GM19452 (cell line): Measurements from ENCODE around the gene SARS2.
A peak's percentile ranks its signal among the peaks of the same experiment; 100 is the strongest.
"Not testable (repeated sequence)": the region's sequence is repeated elsewhere in the genome, so short reads cannot be mapped to it uniquely, and the experiment has no call there.

Experiments used
- ATAC-seq: cut with Tn5 transposase; IDR thresholded peaks from one replicate; pipeline ENCODE4 v1.9.1; 2021; ENCODE audit not compliant: unreplicated experiment

SARS2 gene

DNA sequence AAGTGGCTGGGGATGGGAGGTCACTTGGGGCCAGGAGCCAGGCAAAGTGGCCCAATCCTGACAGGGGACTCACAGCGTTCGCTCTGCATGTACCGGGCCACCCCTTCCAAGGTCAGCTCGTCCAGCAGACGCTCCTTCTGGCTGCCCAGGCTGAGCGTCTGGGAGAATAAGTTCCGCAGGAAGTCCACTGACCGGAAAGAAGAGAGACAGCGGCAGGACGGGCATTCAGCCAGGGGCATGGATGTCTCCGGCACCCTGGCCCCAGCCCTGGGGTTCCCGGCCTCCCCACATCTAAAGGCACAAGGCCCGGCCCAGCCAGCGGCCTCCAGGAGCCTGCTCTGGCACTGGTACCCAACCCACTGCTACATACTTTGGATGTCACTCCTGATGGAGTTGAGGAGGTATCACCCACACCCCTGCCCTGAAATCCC, 37.2 kb downstream of the SARS2 start:
- no peak for ATAC-seq

GRCh38 chr19:38892841-38893240, 37.7 kb downstream of the SARS2 start:
- ATAC-seq: no peak

GRCh38 chr19:38891771-38892170, 38.8 kb downstream of the SARS2 start:
- no peak for ATAC-seq

DNA sequence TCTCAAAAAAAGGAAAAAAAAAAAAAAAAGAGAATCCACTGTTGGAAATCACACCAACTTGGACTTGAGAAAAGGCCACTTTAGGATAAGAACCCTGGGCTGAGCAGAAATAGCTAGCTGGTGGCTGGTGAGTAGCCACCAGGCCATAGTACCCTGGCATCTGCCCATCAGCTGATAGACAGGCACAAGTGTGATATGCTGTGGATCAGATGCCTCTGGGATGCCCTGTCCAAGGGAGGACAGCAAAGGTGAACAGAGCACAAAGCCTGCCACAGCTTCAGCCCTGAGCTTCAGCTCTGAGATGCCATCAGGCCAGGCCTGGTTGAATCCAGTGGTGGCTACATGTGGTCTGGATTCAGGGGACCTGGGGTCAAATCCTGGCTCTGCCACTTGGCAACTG, 39.9 kb downstream of the SARS2 start:
- ATAC-seq: no peak

DNA sequence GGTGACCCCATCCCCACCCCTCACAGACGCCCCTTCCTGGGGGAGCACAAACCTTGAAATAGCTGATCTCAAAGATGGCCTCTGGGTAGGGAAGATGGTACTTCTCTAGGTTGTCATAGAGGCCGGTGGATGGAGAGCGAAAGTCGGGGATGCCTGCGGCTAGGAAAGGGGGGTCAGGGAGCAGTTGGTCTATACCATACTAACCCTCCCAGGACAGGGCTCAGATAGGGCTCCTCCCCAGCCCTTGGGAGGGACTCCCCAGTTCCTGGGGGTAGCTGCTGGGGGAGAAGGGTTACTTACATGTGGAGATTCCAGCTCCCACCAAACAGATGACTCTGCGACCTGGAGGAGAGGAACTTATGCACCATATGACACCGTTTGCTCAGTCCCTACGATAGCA, 40.8 kb downstream of the SARS2 start:
- ATAC-seq: no peak

DNA sequence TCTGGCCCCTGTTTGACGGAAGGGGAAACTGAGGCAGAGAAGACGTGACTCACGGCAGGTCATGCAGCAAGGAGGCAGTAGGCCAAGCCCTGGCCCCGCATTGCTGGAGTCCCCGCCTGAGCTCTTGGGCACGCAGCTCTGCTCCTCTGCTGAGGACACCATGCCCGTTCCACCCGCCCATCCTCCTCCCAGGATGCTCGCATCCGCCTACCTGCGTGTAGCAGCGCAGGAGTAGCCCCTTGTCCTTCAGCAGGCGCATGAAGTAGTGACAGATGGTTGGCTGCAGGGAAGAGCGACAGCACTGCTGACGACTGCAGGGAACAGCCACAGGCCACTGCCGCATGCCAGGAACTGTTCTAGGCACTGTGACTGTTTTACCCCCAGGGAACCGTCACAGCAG, 41.7 kb downstream of the SARS2 start:
- ATAC-seq: no peak

GRCh38 chr19:38884691-38885090, 45.9 kb downstream of the SARS2 start:
- not testable (repeated sequence) for ATAC-seq

DNA sequence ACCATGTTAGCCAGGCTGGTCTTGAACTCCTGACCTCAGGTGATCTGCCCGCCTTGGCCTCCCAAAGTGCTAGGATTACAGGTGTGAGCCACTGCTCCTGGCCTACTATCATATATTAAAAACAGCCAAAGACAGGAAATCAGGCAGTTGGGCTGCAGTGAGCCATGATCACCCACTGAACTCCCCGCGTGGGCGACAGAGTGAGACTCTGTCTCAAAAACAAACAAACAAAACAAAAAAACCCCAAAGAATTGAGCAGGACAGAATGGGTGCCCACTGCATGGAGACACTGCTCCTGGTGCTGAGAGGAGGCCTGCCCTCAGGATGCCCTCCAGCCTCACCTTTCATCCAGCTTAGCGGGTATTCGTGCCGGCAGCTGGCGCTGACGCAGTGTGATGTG, 47.3 kb downstream of the SARS2 start:
- no peak for ATAC-seq

DNA sequence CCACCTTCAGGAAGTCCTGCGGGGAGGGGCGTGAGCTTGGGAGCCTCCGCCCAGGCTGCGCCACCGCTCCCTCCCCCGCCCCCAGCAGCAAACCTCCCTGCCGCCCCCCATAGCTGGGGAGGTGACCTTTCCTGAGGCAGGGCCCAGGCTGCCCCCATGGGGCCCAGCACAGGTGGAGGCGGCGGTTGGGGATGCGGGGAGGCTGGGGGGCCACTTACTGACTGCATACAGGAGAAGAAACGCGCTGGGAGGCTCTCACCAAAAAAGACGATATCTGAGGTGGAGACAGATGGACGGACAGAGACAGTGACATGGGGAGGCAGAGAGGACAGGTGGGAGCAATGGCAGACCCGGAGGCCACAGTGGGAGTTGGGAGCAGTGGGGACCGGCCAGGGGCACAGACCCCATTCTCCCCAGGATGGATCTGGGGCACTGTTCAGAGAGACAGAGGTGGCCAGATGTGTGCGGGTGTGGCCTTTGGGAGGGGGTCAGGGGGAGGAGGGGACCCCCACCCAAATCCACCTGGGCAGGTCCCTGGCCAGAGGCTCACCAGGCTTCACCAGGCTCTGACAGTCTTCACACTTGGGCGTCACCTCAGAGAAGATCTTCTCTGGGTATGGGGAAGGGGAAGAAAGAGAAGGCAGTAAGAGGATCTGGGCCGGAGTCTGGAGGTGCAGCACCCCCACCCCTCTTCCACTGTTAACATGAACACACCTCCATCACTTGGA, 49.5 kb downstream of the SARS2 start:
- ATAC-seq: no peak

GRCh38 chr19:38880076-38880881, 50.3 kb downstream of the SARS2 start:
- ATAC-seq: no peak

DNA sequence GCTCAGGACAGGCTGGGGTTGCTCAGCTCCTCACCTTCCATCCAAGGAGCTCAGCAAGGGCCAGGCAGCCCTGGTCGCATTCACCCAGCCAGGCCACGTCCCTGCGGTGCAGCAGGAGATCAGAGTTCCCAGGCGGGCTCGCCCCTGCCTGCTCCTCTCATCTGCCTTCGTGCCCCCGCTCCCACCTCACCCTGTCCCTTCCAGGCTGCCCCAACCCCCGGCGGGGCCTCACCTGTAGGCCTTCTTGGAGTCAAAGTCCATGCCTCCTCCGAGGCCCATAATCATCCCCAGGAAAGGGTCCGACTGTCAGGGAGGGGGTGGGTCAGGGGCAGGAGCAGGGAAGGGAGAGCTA, 51.2 kb downstream of the SARS2 start:
- no peak for ATAC-seq

DNA sequence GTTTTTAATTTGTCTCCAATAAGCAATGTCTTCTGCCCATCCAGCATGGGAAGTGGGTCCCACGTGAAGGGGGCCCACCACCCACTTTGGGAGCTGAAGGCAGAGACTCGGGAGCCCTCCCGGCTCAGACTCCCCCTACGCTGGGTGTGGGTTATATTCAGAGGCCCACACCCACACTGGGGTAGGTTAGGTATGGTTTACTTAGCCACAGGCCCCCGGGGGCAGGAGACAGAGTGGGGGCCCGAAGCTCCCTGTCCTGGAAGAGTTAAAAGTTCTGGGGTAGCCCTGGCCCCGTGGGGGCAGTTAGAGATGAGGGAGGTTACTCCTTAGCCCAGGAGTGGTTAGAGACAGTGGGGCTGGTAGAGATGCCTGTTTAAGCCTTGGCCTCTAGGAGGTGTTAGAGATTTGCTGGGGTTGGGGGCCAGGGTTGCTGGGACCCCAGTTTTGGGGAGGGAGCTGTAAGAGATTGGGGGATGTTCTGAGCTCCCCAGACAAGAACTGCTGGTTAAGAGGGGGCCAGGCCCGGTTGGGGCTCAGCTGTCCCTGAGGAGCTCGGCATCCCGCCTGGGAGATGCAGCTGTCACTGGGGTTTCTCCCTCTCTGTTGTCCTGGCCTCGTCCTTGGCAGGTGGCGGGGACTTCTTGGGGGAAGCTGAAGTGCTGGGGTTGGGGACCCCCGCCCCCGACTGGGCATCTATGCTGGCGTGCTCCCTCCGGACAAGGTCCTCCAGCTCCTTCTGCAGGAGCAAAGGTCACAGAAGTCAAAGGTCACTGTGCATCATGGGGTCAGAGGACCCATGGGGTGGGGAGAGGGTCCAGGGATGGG, 51.8 kb downstream of the SARS2 start:
- no peak for ATAC-seq

- peak; percentile 60 for ATAC-seq
These were observed 52.6 kb downstream of the SARS2 start, which contains the start of gene RINL for GRCh38 chr19:38877781-38878574. RINL (minus strand) TSS chr19:38878275; CDS start chr19:38876742, 1,533 bp downstream.

- no peak for ATAC-seq
These were observed 54.7 kb downstream of the SARS2 start for GRCh38 chr19:38875656-38876395.

DNA sequence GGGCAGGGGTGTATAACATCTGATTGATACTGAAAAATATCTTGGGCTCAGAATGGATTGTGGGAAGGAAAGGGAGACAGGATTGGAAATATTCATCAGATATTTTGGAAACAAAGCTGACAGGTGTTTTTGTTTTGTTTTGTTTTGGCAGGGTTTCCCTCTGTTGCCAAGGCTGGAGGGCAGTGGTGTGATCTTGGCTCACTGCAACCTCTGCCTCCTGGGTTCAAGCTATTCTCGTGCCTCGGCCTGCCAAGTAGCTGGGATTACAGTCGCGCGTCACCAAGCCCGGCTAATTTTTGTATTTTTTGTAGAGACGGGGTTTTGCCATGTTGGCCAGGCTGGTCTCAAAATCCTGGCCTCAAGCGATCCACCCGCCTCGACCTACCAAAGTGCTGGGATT, 57.2 kb downstream of the SARS2 start:
- not testable (repeated sequence) for ATAC-seq

- ATAC-seq: no peak
These were observed 60.0 kb downstream of the SARS2 start for GRCh38 chr19:38870612-38871011.

- peak; percentile 68 for ATAC-seq
These were observed 60.5 kb downstream of the SARS2 start for GRCh38 chr19:38869836-38870607.

DNA sequence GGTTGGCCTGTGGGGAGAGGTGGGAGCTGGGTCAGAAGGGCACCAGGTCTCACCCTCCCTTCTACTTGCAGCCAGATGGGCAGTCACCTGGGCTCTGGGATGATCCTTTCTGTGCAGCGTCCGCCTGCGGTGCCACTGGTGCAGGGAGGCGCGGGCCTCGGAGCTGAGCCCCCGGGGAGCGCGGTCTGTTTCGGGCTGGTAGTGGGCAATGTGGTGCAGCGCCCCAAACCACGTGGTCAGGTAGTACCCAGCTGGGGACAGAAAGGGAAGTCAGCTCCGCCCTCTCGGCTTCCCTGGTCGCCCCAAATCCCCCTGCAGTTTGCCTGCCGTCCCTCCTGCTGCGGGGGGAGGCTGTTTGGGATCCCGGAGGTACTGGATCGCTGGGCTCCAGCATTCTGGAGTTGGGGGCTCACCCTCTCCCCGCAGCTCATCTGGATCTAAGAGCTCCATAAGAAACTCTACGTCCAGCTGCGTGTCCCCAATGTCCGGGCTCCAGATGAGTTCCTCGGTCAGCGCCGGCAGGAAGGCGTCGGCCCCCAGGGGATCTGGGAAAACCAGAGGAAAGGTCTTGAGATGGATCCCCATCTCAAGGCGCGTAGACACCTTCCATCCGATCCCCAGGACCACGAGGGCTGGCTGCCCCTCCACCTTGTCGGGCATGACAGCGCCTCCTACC, 61.3 kb downstream of the SARS2 start:
- ATAC-seq: no peak

DNA sequence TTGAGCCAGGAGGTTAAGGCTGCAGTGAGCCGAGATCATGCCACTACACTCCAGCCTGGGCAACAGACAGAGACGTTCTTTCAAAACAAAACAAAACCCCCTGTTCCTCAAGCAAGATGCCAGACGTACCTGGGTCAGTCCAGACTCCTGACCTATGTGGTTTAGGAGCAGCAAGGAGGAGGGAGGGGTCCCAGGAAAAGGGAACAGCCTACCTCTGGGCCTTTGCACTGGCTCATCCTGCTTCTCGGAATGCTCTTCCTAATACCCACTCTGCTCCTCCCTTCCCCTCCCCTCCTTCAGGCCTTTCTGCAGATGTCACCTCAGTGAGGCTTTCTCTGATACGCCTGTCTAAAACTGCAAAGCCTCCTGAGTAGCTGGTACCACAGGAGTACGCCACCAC, 62.0 kb downstream of the SARS2 start:
- no peak for ATAC-seq
